ENCODE measurements around the gene PDE11A.

- TF ChIP-seq EZH2 (IDR thresholded peaks at IDR 0.05; ENCODE audit: borderline replicate concordance, low read depth, low read length, severe bottlenecking), result no peak
- TF ChIP-seq CTCF (IDR thresholded peaks at IDR 0.05; ENCODE audit: borderline replicate concordance, extremely low read depth, low read length, poor library complexity, severe bottlenecking), result no peak
Measured at GRCh38 chr2:177712462-177712861, 360.1 kb downstream of the PDE11A start.

Data from DND-41 (cell line).